ENCODE data around the gene ATXN1.

GRCh38 chr6:16793828-16794412, 32.7 kb upstream of the ATXN1 start:
- peak in 1 of 3 experiments; percentile 42 for TF ChIP-seq CTCF (IDR thresholded peaks at IDR 0.05)
- no peak for TF ChIP-seq POLR2A (IDR thresholded peaks at IDR 0.05)

Measured in testis (tissue), 2 donors.